ENCODE measurements around the gene PHLPP1. TPM values are rescaled to one million over a fixed set of nuclear protein-coding genes. Genes with fewer than 3 reads are reported as not detected.
A peak's percentile ranks its signal among the peaks of the same experiment; 100 is the strongest.

The PHLPP1 gene
- total RNA-seq, 6 experiments from 2014 or later, result 8.6 to 19.3 (median 17.0) TPM

GRCh38 chr18:62850619-62851306 is 135.4 kb downstream of the PHLPP1 start:
- WGBS (ENCODE audit: insufficient coverage, low coverage, low lambda C conversion rate, missing lambda C conversion rate), result 61% methylated on average over 5 of the region's 7 CpGs
- Histone ChIP-seq H3K9me3 (no peaks in the 10 kb centered on the region), H3K27ac (no peak overlapping the region), H3K4me1 (no peaks in the 10 kb centered on the region), H3K4me3 (no peak overlapping the region), H3K27me3 (no peaks in the 10 kb centered on the region), H3K36me3 (no peaks in the 10 kb centered on the region)
- no peak for TF ChIP-seq CTCF (IDR thresholded peaks at IDR 0.05)
- no peak for TF ChIP-seq POLR2A (IDR thresholded peaks at IDR 0.05)
- peak; percentile 11 to 55 (median 24) for ATAC-seq
- intact Hi-C loops (cut with DNase I), result no loop called here
- no peak for DNase-seq

GRCh38 chr18:62852851-62853250 is 137.5 kb downstream of the PHLPP1 start:
- Histone ChIP-seq H3K27me3 (no peaks in the 10 kb centered on the region), H3K27ac (no peak overlapping the region), H3K36me3 (no peaks in the 10 kb centered on the region), H3K9me3 (no peaks in the 10 kb centered on the region), H3K4me3 (no peak overlapping the region), H3K4me1 (no peaks in the 10 kb centered on the region)
- ATAC-seq (no peak), DNase-seq (no peak)
- WGBS (ENCODE audit: insufficient coverage, low coverage, low lambda C conversion rate, missing lambda C conversion rate), result 52% methylated on average over 2 of the region's 2 CpGs
- TF ChIP-seq CTCF (IDR thresholded peaks at IDR 0.05) (no peak), POLR2A (IDR thresholded peaks at IDR 0.05) (no peak)
- intact Hi-C loops (cut with DNase I), result no loop called here

- Histone ChIP-seq H3K27me3 (no peaks in the 10 kb centered on the region), H3K27ac (no peak overlapping the region), H3K36me3 (no peaks in the 10 kb centered on the region), H3K4me1 (no peaks in the 10 kb centered on the region), H3K4me3 (no peak overlapping the region), H3K9me3 (no peaks in the 10 kb centered on the region)
- 98% methylated on average over 5 of the region's 7 CpGs for WGBS (ENCODE audit: insufficient coverage, low coverage, low lambda C conversion rate, missing lambda C conversion rate)
- intact Hi-C loops (cut with DNase I), result no loop called here
- TF ChIP-seq POLR2A (IDR thresholded peaks at IDR 0.05) (no peak), CTCF (IDR thresholded peaks at IDR 0.05) (no peak)
- no peak for ATAC-seq
- DNase-seq, result no peak
Observed at GRCh38 chr18:62856294-62856693, 141.0 kb downstream of the PHLPP1 start.

GRCh38 chr18:62857263-62857976 is 142.1 kb downstream of the PHLPP1 start:
- no peak for DNase-seq
- no peaks in the 10 kb centered on the region for H3K4me1 ChIP-seq
- no peaks in the 10 kb centered on the region for H3K36me3 ChIP-seq
- no peak for ATAC-seq
- H3K27ac ChIP-seq, result no peak overlapping the region
- H3K9me3 ChIP-seq, result no peaks in the 10 kb centered on the region
- intact Hi-C loops (cut with DNase I), result no loop called here
- H3K4me3 ChIP-seq, result no peak overlapping the region
- no peak for TF ChIP-seq POLR2A (IDR thresholded peaks at IDR 0.05)
- no peak for TF ChIP-seq CTCF (IDR thresholded peaks at IDR 0.05)
- 94% methylated on average over 2 of the region's 2 CpGs for WGBS (ENCODE audit: insufficient coverage, low coverage, low lambda C conversion rate, missing lambda C conversion rate)
- H3K27me3 ChIP-seq, result no peaks in the 10 kb centered on the region
